A549 (cell line): ENCODE measurements around the gene MOBP. TPM values are rescaled to one million over a fixed set of nuclear protein-coding genes. Genes with fewer than 3 reads are reported as not detected.

Experiments used
- ATAC-seq, 2 experiments: fragments of 200-7000 bp in 1 of 2; fragments of >200 bp in 1 of 2; cut with Nextera tagmentation in 1 of 2; cut with Tn5 transposase in 1 of 2; 3 replicates each; pipeline versions ENCODE4 v1.8.0 to v1.9.1; 2018 to 2020; ENCODE audit warnings: mild to moderate bottlenecking in 1 of 2, moderate library complexity in 1 of 2
- CTCF ChIA-PET: fragments of 300-600 bp; sonication (Branson Sonifier 250); formaldehyde crosslinking; extraction: SDS; loops from one replicate; lab custom pipeline; 2021; ENCODE audit warnings: antibody characterized with exemption, inconsistent platforms; lab: Yijun Ruan, JAX
- POLR2A ChIA-PET: fragments of 350-600 bp; formaldehyde crosslinking; extraction: SDS; loops from one replicate; lab custom pipeline; 2021; ENCODE audit warnings: antibody characterized with exemption, inconsistent platforms; lab: Yijun Ruan, JAX
- DNase-seq, 2 experiments: peaks; one replicate each; pipeline versions ENCODE4 v3.0.0 to v3.0.0-alpha.2; 2011 to 2016; ENCODE audit warnings: low read depth in 1 of 2, low spot score in 1 of 2
- FAIRE-seq: peaks from 2 replicates; lab custom pipeline; 2011; peaks lifted over from hg19 to GRCh38; lab: Jason Lieb, UNC
- H3K27ac ChIP-seq, 2 experiments: fragments of >200 bp; sonication (Bioruptor Twin); formaldehyde crosslinking; 3 replicates each; pipeline ENCODE4 v1.5.1; 2016 to 2017
- H3K4me1 ChIP-seq: fragments of >200 bp; sonication (Bioruptor Twin); formaldehyde crosslinking; 3 replicates; pipeline ENCODE4 v1.6.1; 2016
- H3K4me2 ChIP-seq: fragments of >200 bp; sonication (Bioruptor Twin); formaldehyde crosslinking; 3 replicates; pipeline ENCODE4 v1.6.1; 2016
- H3K4me3 ChIP-seq: fragments of >200 bp; sonication (Bioruptor Twin); formaldehyde crosslinking; 3 replicates; pipeline ENCODE4 v1.5.1; 2016
- H3K9me3 ChIP-seq: fragments of >200 bp; sonication (Bioruptor Twin); formaldehyde crosslinking; 3 replicates; pipeline ENCODE4 v1.6.1; 2016
- CBX2 ChIP-seq: fragments of 200-600 bp; sonication (generic); IDR thresholded peaks from 2 replicates; pipeline ENCODE4 v1.6.1; 2016; ENCODE audit warnings: low read depth, mild to moderate bottlenecking, borderline replicate concordance
- CEBPB ChIP-seq, 2 experiments: fragments of >200 bp in 1 of 2; sonication (Bioruptor Twin) in 1 of 2; formaldehyde crosslinking in 1 of 2; IDR thresholded peaks; 2 replicates each; pipeline ENCODE4 v1.6.1; 2012 to 2016
- CHD4 ChIP-seq: fragments of 200-600 bp; sonication (generic); IDR thresholded peaks from 2 replicates; pipeline ENCODE4 v1.6.1; 2016; ENCODE audit warnings: antibody characterized with exemption, mild to moderate bottlenecking, borderline replicate concordance
- CTCF ChIP-seq: fragments of >200 bp; sonication (Bioruptor Twin); formaldehyde crosslinking; IDR thresholded peaks from 3 replicates; pipeline ENCODE4 v1.5.1; 2016
- E2F6 ChIP-seq: IDR thresholded peaks from 2 replicates; pipeline ENCODE4 v1.6.1; 2012; ENCODE audit warnings: low read depth, borderline replicate concordance
- FOSL2 ChIP-seq, 2 experiments: fragments of 450-650 bp in 1 of 2; fragments of >200 bp in 1 of 2; sonication (Bioruptor Twin) in 1 of 2; formaldehyde crosslinking; IDR thresholded peaks; 2 replicates each; pipeline versions ENCODE4 v1.5.0 to v1.6.1; 2016 to 2020; ENCODE audit warnings: mild to moderate bottlenecking in 1 of 2, moderate library complexity in 1 of 2
- GATA3 ChIP-seq: IDR thresholded peaks from 2 replicates; pipeline ENCODE4 v1.6.1; 2012; ENCODE audit warnings: borderline replicate concordance
- HDAC2 ChIP-seq: fragments of 200-600 bp; sonication (generic); IDR thresholded peaks from 2 replicates; pipeline ENCODE4 v1.6.1; 2016
- HEYL ChIP-seq: fragments of 250-450 bp; sonication (Bioruptor Pico); IDR thresholded peaks from 2 replicates; pipeline ENCODE4 v1.8.0; 2021; ENCODE audit warnings: mild to moderate bottlenecking, moderate library complexity
- HMGXB4 ChIP-seq: fragments of 250-450 bp; sonication (Bioruptor Pico); IDR thresholded peaks from 2 replicates; pipeline ENCODE4 v1.5.0; 2021; ENCODE audit warnings: mild to moderate bottlenecking, moderate library complexity, borderline replicate concordance
- HOXB5 ChIP-seq: fragments of 250-450 bp; sonication (Bioruptor Pico); IDR thresholded peaks from 2 replicates; pipeline ENCODE4 v1.5.0; 2020; ENCODE audit warnings: mild to moderate bottlenecking, moderate library complexity
- JUNB ChIP-seq: fragments of >200 bp; sonication (Bioruptor Twin); formaldehyde crosslinking; IDR thresholded peaks from 2 replicates; pipeline ENCODE4 v1.6.1; 2016
- NR3C1 ChIP-seq: fragments of >200 bp; sonication (Bioruptor Twin); formaldehyde crosslinking; IDR thresholded peaks from 3 replicates; pipeline ENCODE4 v1.6.1; 2017
- PBX3 ChIP-seq: IDR thresholded peaks from 2 replicates; pipeline ENCODE4 v1.6.1; 2012
- POLR2AphosphoS2 ChIP-seq: conservative IDR thresholded peaks from 2 replicates; pipeline ENCODE4 v1.6.1; 2012; ENCODE audit warnings: low read length, improper control_type of control experiment, inconsistent platforms
- RCOR1 ChIP-seq: fragments of 150-350 bp; IDR thresholded peaks from 2 replicates; pipeline ENCODE4 v1.6.1; 2014; ENCODE audit warnings: antibody characterized with exemption, low read length, low read depth
- REST ChIP-seq: fragments of 200-600 bp; sonication (generic); IDR thresholded peaks from 2 replicates; pipeline ENCODE4 v1.6.1; 2016; ENCODE audit warnings: antibody characterized with exemption, mild to moderate bottlenecking, moderate library complexity
- RFX5 ChIP-seq: fragments of 450-650 bp; IDR thresholded peaks from 2 replicates; pipeline ENCODE4 v1.7.1; 2014; ENCODE audit warnings: antibody characterized with exemption, mild to moderate bottlenecking, moderate library complexity
- ZFP36 ChIP-seq: fragments of 450-650 bp; IDR thresholded peaks from 2 replicates; pipeline ENCODE4 v1.6.1; 2014; ENCODE audit warnings: borderline replicate concordance; ENCODE audit not compliant: partially characterized antibody
- WGBS: methylation state at CpG from one replicate; pipeline ENCODE4 v1.1.6; 2017; ENCODE audit errors: missing lambda C conversion rate; 5-methylcytosine and 5-hydroxymethylcytosine counted together
- polyA plus RNA-seq, 4 experiments: library from polyadenylated mRNA; depleted of rRNA in 3 of 4; stranded (reverse); fragments of >200 nt; fragmentation: RNase III in 1 of 4; extraction: RNeasy Plus Mini Kit Qiagen cat#74134 plus additional on column Dnase treatment in 1 of 4; gene quantifications; 2 replicates in 3 of 4; 3 replicates in 1 of 4; pipeline ENCODE4 v1.2.3, GENCODE V29; 2011 to 2017

The MOBP gene
- polyA plus RNA-seq, 2 of the 4 experiments (the other 2 are of a cell fraction), result 0.10 TPM; not detected in 1

GRCh38 chr3:39531665-39532064, 64.2 kb downstream of the MOBP start:
- H3K27ac ChIP-seq, result peak overlapping the region in 1 of 2 experiments; percentile 62; a peak in 1 of 6 replicates
- DNase-seq (peak; percentile 28 to 64), ATAC-seq (peak; percentile 66 to 78), FAIRE-seq (no peak)
- peaks cover 21% of the 10 kb centered on the region for H3K4me1 ChIP-seq
- no peak overlapping the region for H3K4me3 ChIP-seq
- ChIA-PET POLR2A (no interaction called here), CTCF (interaction anchor here (1.4 to 2.6 kb wide), 3 partner anchors 9 to 647 kb away, joined by 3 to 23 read pairs (median 7); no protein-coding TSS in a partner anchor)
- TF ChIP-seq CTCF (no peak), JUNB (peak; percentile 76), CEBPB (IDR thresholded peaks at IDR 0.05) (peak; percentile 29 to 64; a peak in 2 of 4 replicates), FOSL2 (IDR thresholded peaks at IDR 0.05) (peak; percentile 63), FOSL2 (CRISPR knock-in tag; IDR thresholded peaks at IDR 0.05) (peak; percentile 71), NR3C1 (no peak), HMGXB4 (no peak), GATA3 (no peak), E2F6 (no peak), HEYL (no peak)
- H3K4me2 ChIP-seq, result peak overlapping the region; percentile 45; the same call in 2 of the 3 replicates
- 18% methylated on average over 3 of the region's 3 CpGs for WGBS
- H3K9me3 ChIP-seq, result no peaks in the 10 kb centered on the region

- H3K4me3 ChIP-seq, result no peak overlapping the region
- H3K27ac ChIP-seq, result peak overlapping the region in 1 of 2 experiments; percentile 62; a peak in 1 of 6 replicates
- DNase-seq (no peak), FAIRE-seq (no peak), ATAC-seq (no peak)
- H3K9me3 ChIP-seq, result no peaks in the 10 kb centered on the region
- ChIA-PET POLR2A (no interaction called here), CTCF (interaction anchor here (2.1 kb wide), 1 partner anchor 646 kb away, joined by 7 read pairs; no protein-coding TSS in a partner anchor)
- 67% methylated on average over 1 of the region's 1 CpG for WGBS
- peak; percentile 64; the same call in 1 of the 2 replicates for TF ChIP-seq REST
- no peak for TF ChIP-seq POLR2AphosphoS2
- H3K4me2 ChIP-seq, result peak overlapping the region; percentile 1; the same call in 2 of the 3 replicates
- H3K4me1 ChIP-seq, result peaks cover 21% of the 10 kb centered on the region
Measured at GRCh38 chr3:39532777-39533176, 65.3 kb downstream of the MOBP start.

- 31% methylated on average over 2 of the region's 2 CpGs for WGBS
- ATAC-seq, result no peak
- DNase-seq, result no peak
- Histone ChIP-seq H3K4me3 (no peak overlapping the region), H3K4me2 (no peak overlapping the region), H3K9me3 (no peaks in the 10 kb centered on the region), H3K4me1 (peaks cover 21% of the 10 kb centered on the region), H3K27ac (peak overlapping the region in 1 of 2 experiments; percentile 62; a peak in 1 of 6 replicates)
- CTCF ChIA-PET, result no interaction called here
- POLR2A ChIA-PET, result no interaction called here
- FAIRE-seq, result no peak
- TF ChIP-seq RFX5, result no peak
- no peak for TF ChIP-seq HDAC2
- no peak for TF ChIP-seq HOXB5 (CRISPR knock-in tag)
- TF ChIP-seq HEYL, result no peak
- no peak for TF ChIP-seq PBX3
- no peak for TF ChIP-seq REST
- no peak for TF ChIP-seq NR3C1
- TF ChIP-seq CBX2, result no peak
- no peak for TF ChIP-seq JUNB
- no peak for TF ChIP-seq ZFP36
- TF ChIP-seq CHD4, result no peak
- no peak for TF ChIP-seq RCOR1
Measured at GRCh38 chr3:39533226-39533625, 65.7 kb downstream of the MOBP start.
